Caco-2 (cell line): ENCODE data around the gene BRI3. TPM values are rescaled to one million over a fixed set of nuclear protein-coding genes. Genes with fewer than 3 reads are reported as not detected.
A peak's percentile ranks its signal among the peaks of the same experiment; 100 is the strongest.

ENCODE experiments used
- BruUV-seq: library from RNA; stranded (reverse); fragments of 400-500 nt; replicated peaks from 2 replicates; lab custom pipeline; 2021; lab: Mats Ljungman, UMichigan
- CTCF ChIA-PET: fragments of 300-600 bp; sonication (Branson Sonifier 250); formaldehyde crosslinking; loops from one replicate; lab custom pipeline; 2022; ENCODE audit warnings: antibody characterized with exemption; lab: Charles Lee
- POLR2A ChIA-PET: fragments of 300-600 bp; sonication (Branson Sonifier 250); formaldehyde crosslinking; loops from one replicate; lab custom pipeline; 2022; ENCODE audit warnings: antibody characterized with exemption; lab: Charles Lee
- DNase-seq, 2 experiments: peaks; one replicate each; pipeline versions ENCODE4 v3.0.0 to v3.0.0-alpha.2; 2020 to 2022
- H3K27me3 ChIP-seq: replicated peaks from 2 replicates; pipeline ENCODE4 v1.6.0; 2011; ENCODE audit warnings: low read length; ENCODE audit not compliant: control insufficient read depth, insufficient read depth
- H3K36me3 ChIP-seq: 2 replicates; pipeline ENCODE4 v1.5.1; 2011; ENCODE audit warnings: low read length; ENCODE audit not compliant: control insufficient read depth, insufficient read depth
- H3K4me1 ChIP-seq: fragments of 250-450 bp; sonication (Bioruptor Pico); 2 replicates; pipeline ENCODE4 v1.5.1; 2020; ENCODE audit warnings: mild to moderate bottlenecking
- H3K4me3 ChIP-seq: 2 replicates; pipeline ENCODE4 v1.5.1; 2011; ENCODE audit warnings: low read depth, mild to moderate bottlenecking, control low read depth, low read length
- H3K9me3 ChIP-seq: fragments of 250-450 bp; sonication (Bioruptor Pico); 2 replicates; pipeline ENCODE4 v1.5.1; 2020; ENCODE audit warnings: mild to moderate bottlenecking, moderate library complexity
- H3K27ac Mint-ChIP-seq: one replicate; pipeline ENCODE4 v1.8.0; 2022; ENCODE audit warnings: mixed read lengths; ENCODE audit not compliant: unreplicated experiment
- H3K27me3 Mint-ChIP-seq: one replicate; pipeline ENCODE4 v1.8.0; 2022; ENCODE audit warnings: mixed read lengths; ENCODE audit not compliant: insufficient read depth, unreplicated experiment
- H3K36me3 Mint-ChIP-seq: one replicate; pipeline ENCODE4 v1.8.0; 2022; ENCODE audit warnings: mild to moderate bottlenecking, mixed read lengths; ENCODE audit not compliant: insufficient read depth, unreplicated experiment
- H3K4me1 Mint-ChIP-seq: one replicate; pipeline ENCODE4 v1.8.0; 2022; ENCODE audit warnings: low read depth, mixed read lengths; ENCODE audit not compliant: unreplicated experiment
- H3K4me3 Mint-ChIP-seq: one replicate; pipeline ENCODE4 v1.8.0; 2022; ENCODE audit warnings: mild to moderate bottlenecking, moderate library complexity, mixed read lengths; ENCODE audit not compliant: unreplicated experiment
- H3K9me3 Mint-ChIP-seq: one replicate; pipeline ENCODE4 v1.8.0; 2022; ENCODE audit warnings: mixed read lengths; ENCODE audit not compliant: unreplicated experiment
- intact Hi-C: fragments of 100-400 bp; cut with micrococcal nuclease; formaldehyde crosslinking; loops from one replicate; pipeline ENCODE4 v1.10.0; 2022; ENCODE audit not compliant: unreplicated experiment
- total RNA-seq: library from RNA; stranded (reverse); gene quantifications from 2 replicates; pipeline ENCODE4 v1.2.3, GENCODE V29; 2022
- TF ChIP-seq, protein P1 (sequence below), 2 experiments: fragments of 200-600 bp in 1 of 2; IDR thresholded peaks; 1 replicate in 1 of 2; 2 replicates in 1 of 2; pipeline versions ENCODE4 v1.5.1 to v1.8.0; 2011 to 2022; ENCODE audit warnings: antibody characterized with exemption in 1 of 2, control low read depth in 1 of 2, inconsistent platforms in 1 of 2, low read depth in 1 of 2, low read length in 1 of 2, mild to moderate bottlenecking in 1 of 2, moderate library complexity in 1 of 2; ENCODE audit not compliant: insufficient read depth in 1 of 2, severe bottlenecking in 1 of 2, unreplicated experiment in 1 of 2

BRI3 gene
- total RNA-seq, 1 experiment from 2014 or later, result 224 TPM

- Mint-ChIP-seq H3K9me3 (peaks cover 21% of the 10 kb centered on the region), H3K27ac (peak overlapping the region; percentile 74), H3K36me3 (peaks cover 85% of the 10 kb centered on the region), H3K27me3 (no peaks in the 10 kb centered on the region), H3K4me3 (peak overlapping the region; percentile 33), H3K4me1 (peaks cover 28% of the 10 kb centered on the region)
- peaks cover 25% of the 10 kb centered on the region for H3K4me1 ChIP-seq
- DNase-seq, result no peak
- ChIA-PET CTCF (interaction anchor here (0.6 kb wide), 1 partner anchor 95 kb away, joined by 4 read pairs; no protein-coding TSS in a partner anchor), POLR2A (no interaction called here)
- TF ChIP-seq, protein P1, sequence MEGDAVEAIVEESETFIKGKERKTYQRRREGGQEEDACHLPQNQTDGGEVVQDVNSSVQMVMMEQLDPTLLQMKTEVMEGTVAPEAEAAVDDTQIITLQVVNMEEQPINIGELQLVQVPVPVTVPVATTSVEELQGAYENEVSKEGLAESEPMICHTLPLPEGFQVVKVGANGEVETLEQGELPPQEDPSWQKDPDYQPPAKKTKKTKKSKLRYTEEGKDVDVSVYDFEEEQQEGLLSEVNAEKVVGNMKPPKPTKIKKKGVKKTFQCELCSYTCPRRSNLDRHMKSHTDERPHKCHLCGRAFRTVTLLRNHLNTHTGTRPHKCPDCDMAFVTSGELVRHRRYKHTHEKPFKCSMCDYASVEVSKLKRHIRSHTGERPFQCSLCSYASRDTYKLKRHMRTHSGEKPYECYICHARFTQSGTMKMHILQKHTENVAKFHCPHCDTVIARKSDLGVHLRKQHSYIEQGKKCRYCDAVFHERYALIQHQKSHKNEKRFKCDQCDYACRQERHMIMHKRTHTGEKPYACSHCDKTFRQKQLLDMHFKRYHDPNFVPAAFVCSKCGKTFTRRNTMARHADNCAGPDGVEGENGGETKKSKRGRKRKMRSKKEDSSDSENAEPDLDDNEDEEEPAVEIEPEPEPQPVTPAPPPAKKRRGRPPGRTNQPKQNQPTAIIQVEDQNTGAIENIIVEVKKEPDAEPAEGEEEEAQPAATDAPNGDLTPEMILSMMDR (IDR thresholded peaks at IDR 0.05; ENCODE audit: insufficient read depth in 1 of 2, low read depth in 1 of 2, low read length in 1 of 2, severe bottlenecking in 1 of 2, unreplicated experiment in 1 of 2), result no peak
- no TSS peak for BruUV-seq
- no peak overlapping the region for H3K4me3 ChIP-seq
- H3K9me3 ChIP-seq, result peaks cover 9% of the 10 kb centered on the region; the same call in 1 of the 2 replicates
- peaks cover 6% of the 10 kb centered on the region; the same call in 1 of the 2 replicates for H3K36me3 ChIP-seq
- no peaks in the 10 kb centered on the region for H3K27me3 ChIP-seq
- intact Hi-C loops, result no loop called here
Measured at GRCh38 chr7:98317366-98318040, 36.0 kb downstream of the BRI3 start.

- H3K4me1 Mint-ChIP-seq, result peaks cover 44% of the 10 kb centered on the region
- Histone ChIP-seq H3K36me3 (peaks cover 6% of the 10 kb centered on the region; the same call in 1 of the 2 replicates), H3K27me3 (no peaks in the 10 kb centered on the region), H3K4me1 (peaks cover 40% of the 10 kb centered on the region), H3K4me3 (no peak overlapping the region), H3K9me3 (peaks cover 9% of the 10 kb centered on the region; the same call in 1 of the 2 replicates)
- TF ChIP-seq, protein P1 (IDR thresholded peaks at IDR 0.05; ENCODE audit: insufficient read depth in 1 of 2, low read depth in 1 of 2, low read length in 1 of 2, severe bottlenecking in 1 of 2, unreplicated experiment in 1 of 2), result no peak
- no peak overlapping the region for H3K4me3 Mint-ChIP-seq
- H3K27me3 Mint-ChIP-seq, result no peaks in the 10 kb centered on the region
- CTCF ChIA-PET, result no interaction called here
- H3K36me3 Mint-ChIP-seq, result peaks cover 86% of the 10 kb centered on the region
- intact Hi-C loops, result no loop called here
- H3K27ac Mint-ChIP-seq, result no peak overlapping the region
- no TSS peak for BruUV-seq
- POLR2A ChIA-PET, result no interaction called here
- no peak for DNase-seq
- peaks cover 21% of the 10 kb centered on the region for H3K9me3 Mint-ChIP-seq
Measured at GRCh38 chr7:98319176-98319575, 37.7 kb downstream of the BRI3 start.

DNA sequence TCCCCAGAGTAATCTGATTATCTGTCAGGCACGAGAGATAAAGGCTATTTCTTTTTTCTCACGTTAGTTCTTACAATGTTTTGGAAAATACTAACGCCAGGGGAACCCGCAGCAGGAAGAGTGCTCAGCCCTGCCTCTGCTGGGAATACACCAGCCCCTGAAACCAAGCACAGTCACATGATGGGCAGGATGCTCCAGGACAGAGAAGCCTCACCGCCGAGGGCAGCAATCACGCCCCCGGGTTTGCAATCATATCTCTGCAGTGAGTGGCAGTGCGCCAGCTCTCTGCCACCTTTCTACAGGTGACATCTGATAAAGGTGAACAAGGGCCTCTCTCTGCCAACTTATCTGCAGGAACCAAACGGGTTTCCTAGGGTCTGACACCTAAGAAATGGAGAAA lies 39.8 kb downstream of the BRI3 start:
- no TSS peak for BruUV-seq
- no peak overlapping the region for H3K4me3 ChIP-seq
- CTCF ChIA-PET, result no interaction called here
- H3K9me3 ChIP-seq, result 0 out of 2 replicates have a peak, but pooled peaks cover 5% of the 10 kb centered on the region
- POLR2A ChIA-PET, result no interaction called here
- H3K36me3 ChIP-seq, result peaks cover 5% of the 10 kb centered on the region; the same call in 1 of the 2 replicates
- Mint-ChIP-seq H3K27me3 (no peaks in the 10 kb centered on the region), H3K27ac (no peak overlapping the region), H3K9me3 (peaks cover 16% of the 10 kb centered on the region), H3K36me3 (peaks cover 67% of the 10 kb centered on the region), H3K4me3 (no peak overlapping the region), H3K4me1 (peaks cover 40% of the 10 kb centered on the region)
- no peaks in the 10 kb centered on the region for H3K27me3 ChIP-seq
- TF ChIP-seq, protein P1 (IDR thresholded peaks at IDR 0.05; ENCODE audit: insufficient read depth in 1 of 2, low read depth in 1 of 2, low read length in 1 of 2, severe bottlenecking in 1 of 2, unreplicated experiment in 1 of 2), result no peak
- no peak for DNase-seq
- H3K4me1 ChIP-seq, result peaks cover 26% of the 10 kb centered on the region
- intact Hi-C loops, result no loop called here
